Measurements from ENCODE around the gene CCDC60.

Gene CCDC60

GRCh38 chr12:119369161-119369560 is 34.6 kb downstream of the CCDC60 start:
- DNase-seq (ENCODE audit: low read depth): no peak
- no peak overlapping the region for H3K4me3 ChIP-seq (ENCODE audit: control insufficient read depth, low read depth, low read length)
- TF ChIP-seq, protein P1, sequence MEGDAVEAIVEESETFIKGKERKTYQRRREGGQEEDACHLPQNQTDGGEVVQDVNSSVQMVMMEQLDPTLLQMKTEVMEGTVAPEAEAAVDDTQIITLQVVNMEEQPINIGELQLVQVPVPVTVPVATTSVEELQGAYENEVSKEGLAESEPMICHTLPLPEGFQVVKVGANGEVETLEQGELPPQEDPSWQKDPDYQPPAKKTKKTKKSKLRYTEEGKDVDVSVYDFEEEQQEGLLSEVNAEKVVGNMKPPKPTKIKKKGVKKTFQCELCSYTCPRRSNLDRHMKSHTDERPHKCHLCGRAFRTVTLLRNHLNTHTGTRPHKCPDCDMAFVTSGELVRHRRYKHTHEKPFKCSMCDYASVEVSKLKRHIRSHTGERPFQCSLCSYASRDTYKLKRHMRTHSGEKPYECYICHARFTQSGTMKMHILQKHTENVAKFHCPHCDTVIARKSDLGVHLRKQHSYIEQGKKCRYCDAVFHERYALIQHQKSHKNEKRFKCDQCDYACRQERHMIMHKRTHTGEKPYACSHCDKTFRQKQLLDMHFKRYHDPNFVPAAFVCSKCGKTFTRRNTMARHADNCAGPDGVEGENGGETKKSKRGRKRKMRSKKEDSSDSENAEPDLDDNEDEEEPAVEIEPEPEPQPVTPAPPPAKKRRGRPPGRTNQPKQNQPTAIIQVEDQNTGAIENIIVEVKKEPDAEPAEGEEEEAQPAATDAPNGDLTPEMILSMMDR (IDR thresholded peaks at IDR 0.05; ENCODE audit: control insufficient read depth, insufficient read depth, low read depth, low read length, missing control alignments): no peak

GRCh38 chr12:119369907-119370546 is 35.5 kb downstream of the CCDC60 start:
- no peak overlapping the region for H3K4me3 ChIP-seq (ENCODE audit: control insufficient read depth, low read depth, low read length)
- TF ChIP-seq, protein P1 (IDR thresholded peaks at IDR 0.05; ENCODE audit: control insufficient read depth, insufficient read depth, low read depth, low read length, missing control alignments): no peak
- DNase-seq (ENCODE audit: low read depth): no peak

DNA sequence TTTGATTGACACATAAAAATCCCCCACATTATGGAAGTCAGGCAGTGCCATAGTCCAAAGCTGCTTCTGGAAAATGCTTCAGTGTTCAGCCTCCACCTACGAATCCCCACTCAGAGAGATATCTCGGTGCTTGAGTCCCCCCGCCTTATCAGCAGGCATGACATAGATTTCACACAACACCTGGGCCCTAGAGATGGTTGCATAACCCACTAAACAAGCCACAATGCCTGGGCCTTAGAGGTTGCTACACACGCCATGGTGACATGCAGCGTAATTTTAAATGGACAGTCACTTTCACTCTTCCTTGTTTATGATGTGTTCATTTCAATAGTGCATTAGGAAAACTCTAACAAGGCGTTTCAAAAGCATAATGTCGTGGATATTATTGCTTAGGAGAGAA is 38.0 kb downstream of the CCDC60 start:
- TF ChIP-seq, protein P1 (IDR thresholded peaks at IDR 0.05; ENCODE audit: control insufficient read depth, insufficient read depth, low read depth, low read length, missing control alignments): no peak
- no peak overlapping the region for H3K4me3 ChIP-seq (ENCODE audit: control insufficient read depth, low read depth, low read length)
- DNase-seq (ENCODE audit: low read depth): no peak

GRCh38 chr12:119373001-119373400 is 38.5 kb downstream of the CCDC60 start:
- H3K4me3 ChIP-seq (ENCODE audit: control insufficient read depth, low read depth, low read length): no peak overlapping the region
- DNase-seq (ENCODE audit: low read depth): no peak

GRCh38 chr12:119373666-119374065 is 39.1 kb downstream of the CCDC60 start:
- no peak overlapping the region for H3K4me3 ChIP-seq (ENCODE audit: control insufficient read depth, low read depth, low read length)
- TF ChIP-seq, protein P1 (IDR thresholded peaks at IDR 0.05; ENCODE audit: control insufficient read depth, insufficient read depth, low read depth, low read length, missing control alignments): no peak
- no peak for DNase-seq (ENCODE audit: low read depth)

More at GRCh38 chr12:119373001-119373400, 38.5 kb downstream of the CCDC60 start:
- TF ChIP-seq, protein P1 (IDR thresholded peaks at IDR 0.05; ENCODE audit: control insufficient read depth, insufficient read depth, low read depth, low read length, missing control alignments): no peak

- H3K4me3 ChIP-seq (ENCODE audit: control insufficient read depth, low read depth, low read length): no peak overlapping the region
- TF ChIP-seq, protein P1 (IDR thresholded peaks at IDR 0.05; ENCODE audit: control insufficient read depth, insufficient read depth, low read depth, low read length, missing control alignments): no peak
- DNase-seq (ENCODE audit: low read depth): no peak
Observed at GRCh38 chr12:119374635-119375034, 40.1 kb downstream of the CCDC60 start.
